Body of pancreas (tissue), 4 donors: ENCODE results near the gene PTPRN2. TPM values are rescaled to one million over a fixed set of nuclear protein-coding genes. Genes with fewer than 3 reads are reported as not detected.

Experiments
- ATAC-seq: fragments of 150-250 bp; one replicate; pipeline ENCODE4 v1.9.1; 2016
- DNase-seq, 4 donors: peaks; one replicate each; pipeline ENCODE4 v3.0.0-alpha.2; 2019
- H3K27ac ChIP-seq, 4 donors: fragments of 200-600 bp; sonication (generic); 1 replicate in 3 of 4; 2 replicates in 1 of 4; pipeline versions ENCODE4 v1.5.1 to v1.6.1; 2016 to 2019; ENCODE audit warnings: mild to moderate bottlenecking in 1 of 4, mixed read lengths in 1 of 4, moderate library complexity in 1 of 4
- H3K27me3 ChIP-seq, 2 donors: fragments of 200-600 bp; sonication (generic); one replicate each; pipeline ENCODE4 v1.6.0; 2016; ENCODE audit warnings: mild to moderate bottlenecking in 1 of 2
- H3K36me3 ChIP-seq, 2 donors: fragments of 200-600 bp; sonication (generic); replicated peaks in 1 of 2; 2 replicates each; pipeline ENCODE4 v1.5.1; 2016; ENCODE audit warnings: low read depth in 2 of 2; ENCODE audit not compliant: insufficient read depth in 1 of 2
- H3K4me1 ChIP-seq: fragments of 200-600 bp; sonication (generic); one replicate; pipeline ENCODE4 v1.6.0; 2016
- H3K4me3 ChIP-seq, 2 donors: fragments of 200-600 bp; sonication (generic); 1 replicate in 1 of 2; 2 replicates in 1 of 2; pipeline ENCODE4 v1.5.1; 2016 to 2019
- H3K9me3 ChIP-seq, 3 donors: fragments of 200-600 bp; sonication (generic); 1 replicate in 2 of 3; 2 replicates in 1 of 3; pipeline ENCODE4 v1.5.1; 2016
- CTCF ChIP-seq, 7 experiments: fragments of 450-650 bp in 4 of 7; fragments of 200-600 bp in 3 of 7; sonication (generic) in 3 of 7; IDR thresholded peaks; one replicate each; pipeline ENCODE4 v1.5.1; 2016 to 2019; ENCODE audit warnings: antibody characterized with exemption in 7 of 7
- POLR2A ChIP-seq, 3 donors: fragments of 450-650 bp; IDR thresholded peaks; one replicate each; pipeline ENCODE4 v1.6.1; 2016; ENCODE audit warnings: antibody characterized with exemption in 3 of 3, mild to moderate bottlenecking in 2 of 3
- WGBS, 2 donors: methylation state at CpG; one replicate each; pipeline ENCODE4 v1.1.5; 2017; 5-methylcytosine and 5-hydroxymethylcytosine counted together
- intact Hi-C: fragments of 100-400 bp; cut with DNase I; formaldehyde crosslinking; loops from one replicate; pipeline ENCODE4 v1.15.1; 2023
- total RNA-seq, 2 donors: library from RNA; depleted of rRNA; stranded (reverse); fragments of >200 nt; gene quantifications; one replicate each; pipeline ENCODE4 v1.1.0, GENCODE V29; 2016

The PTPRN2 gene
- total RNA-seq, 2 donors from 2014 or later = 31.6 to 76.1 TPM

GRCh38 chr7:158102897-158103296 lies 484.7 kb downstream of the PTPRN2 start:
- H3K27ac ChIP-seq = no peak overlapping the region
- H3K4me1 ChIP-seq = no peaks in the 10 kb centered on the region
- H3K27me3 ChIP-seq = no peaks in the 10 kb centered on the region
- intact Hi-C loops = no loop called here
- no peaks in the 10 kb centered on the region for H3K9me3 ChIP-seq
- DNase-seq (no peak), ATAC-seq (no peak)
- H3K4me3 ChIP-seq = no peak overlapping the region
- no peaks in the 10 kb centered on the region for H3K36me3 ChIP-seq
- no peak for TF ChIP-seq CTCF (IDR thresholded peaks at IDR 0.05)
- TF ChIP-seq POLR2A (IDR thresholded peaks at IDR 0.05) = no peak
- 87 to 92% methylated on average over 5 to 9 of the region's 9 CpGs for WGBS, 2 donors

DNA sequence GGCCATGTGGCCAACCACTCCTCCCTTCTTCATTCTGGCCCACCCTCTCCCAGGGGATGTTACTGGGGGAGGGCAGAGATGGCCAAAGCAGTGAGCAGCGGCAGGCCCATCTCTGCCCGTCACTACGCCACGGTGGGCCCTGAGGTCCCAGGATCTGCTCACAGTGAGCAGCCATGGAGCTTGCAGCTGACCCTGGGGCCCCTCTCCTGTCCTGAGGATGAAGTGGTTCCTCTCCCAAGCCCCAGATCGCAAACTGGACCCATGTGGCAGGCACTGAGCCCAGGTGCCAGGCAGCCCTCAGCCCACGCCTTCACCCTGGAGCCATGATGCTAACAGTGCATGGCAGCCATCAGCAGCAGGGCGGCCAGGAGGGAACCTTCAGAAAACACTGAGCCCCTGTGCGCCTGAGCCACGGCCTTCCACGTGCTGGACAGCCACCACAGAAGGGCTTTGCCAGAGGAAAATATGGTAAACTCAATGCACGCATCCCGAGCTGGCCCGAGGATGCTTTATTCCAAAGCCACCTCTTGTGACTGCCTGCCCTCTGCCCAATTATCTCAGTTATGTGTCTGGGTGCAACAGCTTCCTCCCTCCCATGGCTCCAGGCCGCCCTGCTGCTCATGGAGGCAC lies 485.7 kb downstream of the PTPRN2 start:
- intact Hi-C loops = no loop called here
- no peaks in the 10 kb centered on the region for H3K27me3 ChIP-seq
- H3K4me1 ChIP-seq = no peaks in the 10 kb centered on the region
- no peaks in the 10 kb centered on the region for H3K9me3 ChIP-seq
- H3K36me3 ChIP-seq = no peaks in the 10 kb centered on the region
- DNase-seq (no peak), ATAC-seq (no peak)
- TF ChIP-seq CTCF (IDR thresholded peaks at IDR 0.05) (no peak), POLR2A (IDR thresholded peaks at IDR 0.05) (no peak)
- H3K4me3 ChIP-seq = no peak overlapping the region
- H3K27ac ChIP-seq = no peak overlapping the region
- WGBS, 2 donors = 84 to 89% methylated on average over 8 to 13 of the region's 14 CpGs

DNA sequence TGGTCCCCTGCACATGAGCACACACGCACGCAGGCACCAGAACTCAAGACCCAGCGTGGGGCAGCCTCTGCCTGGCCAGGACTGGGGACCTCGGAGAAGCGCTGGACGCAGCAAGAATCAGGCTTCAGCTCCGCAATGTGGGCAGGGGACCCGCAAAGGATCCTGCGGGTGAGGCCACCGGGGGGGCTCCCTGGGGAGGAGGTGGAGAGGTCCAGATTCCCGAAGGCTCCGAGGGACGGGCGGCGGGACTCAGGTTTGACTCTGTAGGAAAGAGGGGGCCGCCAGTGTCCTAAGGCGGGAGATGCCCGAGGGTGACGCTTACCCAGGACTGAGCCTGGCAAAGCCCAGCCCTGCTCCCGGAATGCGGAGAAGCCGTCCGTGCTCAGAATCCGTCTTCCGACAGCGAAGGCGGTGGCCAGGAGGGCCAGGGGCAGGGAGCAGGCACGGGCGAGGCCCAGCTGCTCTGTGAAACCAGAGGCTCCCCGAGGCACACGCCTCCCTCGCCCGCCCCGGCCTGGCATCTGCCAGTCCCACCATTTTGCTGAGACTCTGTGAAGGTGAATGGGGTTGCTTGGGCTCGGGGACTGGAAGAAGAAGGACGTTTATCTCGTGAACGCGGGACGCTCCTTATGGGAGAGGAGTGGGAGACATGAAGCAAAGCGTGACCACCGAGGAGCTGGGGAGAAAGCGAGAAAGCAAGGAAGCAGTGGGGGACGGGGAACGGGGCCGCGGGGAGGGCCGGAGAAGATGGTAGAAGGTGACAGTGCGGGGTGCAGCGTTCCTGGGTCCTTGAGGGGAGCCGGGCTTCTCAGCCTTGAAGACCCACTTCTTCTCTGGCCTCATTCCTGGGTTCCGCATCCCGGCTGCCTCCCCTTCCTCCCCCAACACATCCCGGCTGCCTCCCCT lies 489.2 kb downstream of the PTPRN2 start:
- Histone ChIP-seq H3K36me3 (no peaks in the 10 kb centered on the region), H3K27me3 (no peaks in the 10 kb centered on the region), H3K9me3 (no peaks in the 10 kb centered on the region), H3K4me1 (no peaks in the 10 kb centered on the region), H3K27ac (no peak overlapping the region), H3K4me3 (no peak overlapping the region)
- ATAC-seq = no peak
- TF ChIP-seq POLR2A (IDR thresholded peaks at IDR 0.05) (no peak), CTCF (IDR thresholded peaks at IDR 0.05) (no peak)
- intact Hi-C loops = no loop called here
- no peak for DNase-seq
- WGBS, 2 donors = 92 to 93% methylated on average over 47 to 52 of the region's 54 CpGs

DNA sequence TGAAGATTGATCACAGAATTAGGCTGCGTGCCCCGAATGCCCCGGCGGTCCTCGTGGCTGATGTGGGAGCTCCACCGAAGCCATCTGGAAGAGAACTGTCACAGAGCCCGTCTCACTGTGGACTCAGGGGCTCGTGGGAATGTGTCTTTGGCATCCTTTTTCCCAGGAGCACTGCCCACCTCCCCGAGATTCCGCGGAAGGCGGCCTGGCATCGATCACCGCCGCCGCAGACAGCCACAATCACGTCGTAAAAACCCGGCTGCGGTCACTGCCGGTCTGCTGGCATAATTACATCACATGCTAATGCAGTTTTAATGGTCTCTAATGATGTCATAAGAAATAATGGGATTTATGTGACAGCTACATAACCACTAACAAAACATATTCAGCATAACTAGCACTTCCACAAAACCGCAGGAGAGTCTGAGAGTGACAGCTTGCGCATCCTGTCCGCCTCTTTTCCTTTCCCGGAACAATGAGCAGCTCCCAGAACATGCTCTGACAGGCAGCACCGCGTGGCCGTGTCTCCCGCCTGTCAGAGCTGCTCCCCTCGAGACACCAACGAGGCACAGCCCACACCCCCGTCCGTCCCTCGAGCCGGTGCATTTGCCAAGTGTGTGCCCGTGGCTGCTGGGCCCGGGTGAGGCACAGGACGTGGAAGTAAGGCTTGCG lies 490.0 kb downstream of the PTPRN2 start:
- H3K9me3 ChIP-seq = no peaks in the 10 kb centered on the region
- no peaks in the 10 kb centered on the region for H3K36me3 ChIP-seq
- DNase-seq (no peak), ATAC-seq (no peak)
- intact Hi-C loops = no loop called here
- 78 to 87% methylated on average over 26 to 39 of the region's 39 CpGs for WGBS, 2 donors
- TF ChIP-seq POLR2A (IDR thresholded peaks at IDR 0.05) (no peak), CTCF (IDR thresholded peaks at IDR 0.05) (no peak)
- no peaks in the 10 kb centered on the region for H3K4me1 ChIP-seq
- no peak overlapping the region for H3K27ac ChIP-seq
- no peak overlapping the region for H3K4me3 ChIP-seq
- no peaks in the 10 kb centered on the region for H3K27me3 ChIP-seq
